WTC11 (cell line): ENCODE results near the gene SNRNP35. TPM values are rescaled to one million over a fixed set of nuclear protein-coding genes. Genes with fewer than 3 reads are reported as not detected.
A peak's percentile ranks its signal among the peaks of the same experiment; 100 is the strongest.

ENCODE experiments used
- ATAC-seq: fragments of 200-7000 bp; cut with Tn5 transposase; 2 replicates; pipeline ENCODE4 v1.10.0; 2021; ENCODE audit warnings: mild to moderate bottlenecking, moderate library complexity
- Bru-seq: library from RNA; stranded (reverse); fragments of 400-500 nt; gene quantifications from one replicate; lab custom pipeline; 2021; lab: Mats Ljungman, UMichigan
- CTCF ChIA-PET: fragments of 300-600 bp; sonication (Branson Sonifier 250); formaldehyde crosslinking; loops from one replicate; lab custom pipeline; 2021; ENCODE audit warnings: antibody characterized with exemption; lab: Charles Lee
- POLR2A ChIA-PET: fragments of 350-600 bp; sonication (Branson Sonifier 250); formaldehyde crosslinking; loops from one replicate; lab custom pipeline; 2021; ENCODE audit warnings: antibody characterized with exemption; lab: Charles Lee
- DNase-seq: peaks from one replicate; pipeline ENCODE4 v3.0.0; 2021; ENCODE audit warnings: low spot score
- H3K27ac Mint-ChIP-seq: 2 replicates; pipeline ENCODE4 v1.8.0; 2021; ENCODE audit warnings: mixed read lengths
- H3K27me3 Mint-ChIP-seq: 2 replicates; pipeline ENCODE4 v1.8.0; 2021; ENCODE audit warnings: low read depth, mild to moderate bottlenecking, moderate library complexity, mixed read lengths
- H3K36me3 Mint-ChIP-seq: 2 replicates; pipeline ENCODE4 v1.8.0; 2021; ENCODE audit warnings: mixed read lengths
- H3K4me1 Mint-ChIP-seq: 2 replicates; pipeline ENCODE4 v1.8.0; 2022; ENCODE audit warnings: mixed read lengths
- H3K4me3 Mint-ChIP-seq: 2 replicates; pipeline ENCODE4 v1.8.0; 2021; ENCODE audit warnings: mild to moderate bottlenecking, moderate library complexity, mixed read lengths
- H3K9me3 Mint-ChIP-seq: 2 replicates; pipeline ENCODE4 v1.8.0; 2021; ENCODE audit warnings: mixed read lengths
- ETV6 ChIP-seq: sonication (generic); formaldehyde crosslinking; IDR thresholded peaks from 2 replicates; pipeline ENCODE4 v1.8.1; 2022; ENCODE audit warnings: mild to moderate bottlenecking, missing genetic modification reagents
- FOXP1 ChIP-seq: sonication (generic); formaldehyde crosslinking; IDR thresholded peaks from 2 replicates; pipeline ENCODE4 v1.8.0; 2022; ENCODE audit warnings: missing genetic modification reagents, mild to moderate bottlenecking, moderate library complexity, borderline replicate concordance
- MYBL2 ChIP-seq: sonication (generic); formaldehyde crosslinking; IDR thresholded peaks from 2 replicates; pipeline ENCODE4 v1.8.1; 2023; ENCODE audit warnings: mild to moderate bottlenecking, moderate library complexity, missing genetic modification reagents
- NFE2L1 ChIP-seq: sonication (generic); formaldehyde crosslinking; IDR thresholded peaks from 2 replicates; pipeline ENCODE4 v1.8.1; 2023; ENCODE audit warnings: missing genetic modification reagents
- NR1H2 ChIP-seq: sonication (generic); formaldehyde crosslinking; IDR thresholded peaks from 2 replicates; pipeline ENCODE4 v1.9.0; 2021; ENCODE audit warnings: mild to moderate bottlenecking, moderate library complexity, missing genetic modification reagents
- RELA ChIP-seq: sonication (generic); formaldehyde crosslinking; IDR thresholded peaks from 2 replicates; pipeline ENCODE4 v1.8.1; 2022; ENCODE audit warnings: missing genetic modification reagents, mild to moderate bottlenecking, borderline replicate concordance
- SP1 ChIP-seq: sonication (generic); formaldehyde crosslinking; conservative IDR thresholded peaks from 2 replicates; pipeline ENCODE4 v1.8.1; 2022; ENCODE audit warnings: missing genetic modification reagents
- TEAD1 ChIP-seq: sonication (generic); formaldehyde crosslinking; IDR thresholded peaks from 2 replicates; pipeline ENCODE4 v1.8.0; 2022; ENCODE audit warnings: mild to moderate bottlenecking, missing genetic modification reagents
- TP53 ChIP-seq: sonication (generic); formaldehyde crosslinking; IDR thresholded peaks from 2 replicates; pipeline ENCODE4 v1.8.1; 2023; ENCODE audit warnings: mild to moderate bottlenecking, missing genetic modification reagents
- ZNF219 ChIP-seq: sonication (generic); formaldehyde crosslinking; IDR thresholded peaks from 2 replicates; pipeline ENCODE4 v1.8.0; 2023; ENCODE audit warnings: missing genetic modification reagents, mild to moderate bottlenecking, borderline replicate concordance
- ZNF317 ChIP-seq: sonication (generic); formaldehyde crosslinking; IDR thresholded peaks from 2 replicates; pipeline ENCODE4 v1.8.1; 2023; ENCODE audit warnings: low read depth, mild to moderate bottlenecking, moderate library complexity, missing genetic modification reagents, borderline replicate concordance
- long read RNA-seq, 3 experiments: library from RNA in 1 of 3; library from capped mRNA in 1 of 3; library from polyadenylated mRNA in 1 of 3; unstranded in 2 of 3; stranded (forward) in 1 of 3; transcript quantifications; one replicate each; pipeline ENCODE4 v2.0.0, GENCODE V29; 2021
- total RNA-seq: library from RNA; stranded (reverse); gene quantifications from 3 replicates; pipeline ENCODE4 v1.2.3, GENCODE V29; 2021
- TF ChIP-seq, protein P1 (sequence below): sonication (generic); formaldehyde crosslinking; IDR thresholded peaks from 2 replicates; pipeline ENCODE4 v1.8.0; 2022; ENCODE audit warnings: mild to moderate bottlenecking, missing genetic modification reagents
- TF ChIP-seq, protein P2 (sequence below): fragments of 250-450 bp; sonication (Bioruptor Pico); IDR thresholded peaks from 2 replicates; pipeline ENCODE4 v1.9.0; 2021; ENCODE audit warnings: mild to moderate bottlenecking
- TF ChIP-seq, protein P3 (sequence below): sonication (generic); formaldehyde crosslinking; IDR thresholded peaks from 2 replicates; pipeline ENCODE4 v1.8.1; 2023; ENCODE audit warnings: mild to moderate bottlenecking, missing genetic modification reagents, moderate library complexity
- TF ChIP-seq, protein P4 (sequence below): sonication (generic); formaldehyde crosslinking; IDR thresholded peaks from 2 replicates; pipeline ENCODE4 v1.8.1; 2022; ENCODE audit warnings: missing genetic modification reagents, borderline replicate concordance
- TF ChIP-seq, protein P5 (sequence below): fragments of 250-450 bp; sonication (Bioruptor Pico); IDR thresholded peaks from 2 replicates; pipeline ENCODE4 v1.9.0; 2021; ENCODE audit warnings: mild to moderate bottlenecking, borderline replicate concordance
- TF ChIP-seq, protein P6 (sequence below): sonication (generic); formaldehyde crosslinking; IDR thresholded peaks from 2 replicates; pipeline ENCODE4 v1.8.1; 2023; ENCODE audit warnings: mild to moderate bottlenecking, moderate library complexity, missing genetic modification reagents

SNRNP35 gene, protein sequence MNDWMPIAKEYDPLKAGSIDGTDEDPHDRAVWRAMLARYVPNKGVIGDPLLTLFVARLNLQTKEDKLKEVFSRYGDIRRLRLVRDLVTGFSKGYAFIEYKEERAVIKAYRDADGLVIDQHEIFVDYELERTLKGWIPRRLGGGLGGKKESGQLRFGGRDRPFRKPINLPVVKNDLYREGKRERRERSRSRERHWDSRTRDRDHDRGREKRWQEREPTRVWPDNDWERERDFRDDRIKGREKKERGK
- total RNA-seq (19.1 to 21.3 TPM (median 20.0 TPM) in 3 replicates), Bru-seq, nascent RNA (percentile 78 among the genes with signal in this experiment)
- long read RNA-seq, experiment 1, transcript SNRNP35-203 (2 exons, 1,975 nt), result major isoform, 28 of 34 reads
- long read RNA-seq, experiment 1, partial matches to known transcripts, result 3 of 34 reads
- long read RNA-seq, experiment 1, other reads (novel, unspliced or antisense), result 1 of 34 reads
- long read RNA-seq, experiment 2, transcript SNRNP35-203 (2 exons, 1,975 nt), result major isoform, 9 of 21 reads
- long read RNA-seq, experiment 2, partial matches to known transcripts, result 0 of 21 reads
- long read RNA-seq, experiment 2, other reads (novel, unspliced or antisense), result 12 of 21 reads
- long read RNA-seq, experiment 3, transcript SNRNP35-203 (2 exons, 1,975 nt), result major isoform, 59 of 64 reads
- long read RNA-seq, experiment 3, partial matches to known transcripts, result 0 of 64 reads
- long read RNA-seq, experiment 3, other reads (novel, unspliced or antisense), result 5 of 64 reads

DNA sequence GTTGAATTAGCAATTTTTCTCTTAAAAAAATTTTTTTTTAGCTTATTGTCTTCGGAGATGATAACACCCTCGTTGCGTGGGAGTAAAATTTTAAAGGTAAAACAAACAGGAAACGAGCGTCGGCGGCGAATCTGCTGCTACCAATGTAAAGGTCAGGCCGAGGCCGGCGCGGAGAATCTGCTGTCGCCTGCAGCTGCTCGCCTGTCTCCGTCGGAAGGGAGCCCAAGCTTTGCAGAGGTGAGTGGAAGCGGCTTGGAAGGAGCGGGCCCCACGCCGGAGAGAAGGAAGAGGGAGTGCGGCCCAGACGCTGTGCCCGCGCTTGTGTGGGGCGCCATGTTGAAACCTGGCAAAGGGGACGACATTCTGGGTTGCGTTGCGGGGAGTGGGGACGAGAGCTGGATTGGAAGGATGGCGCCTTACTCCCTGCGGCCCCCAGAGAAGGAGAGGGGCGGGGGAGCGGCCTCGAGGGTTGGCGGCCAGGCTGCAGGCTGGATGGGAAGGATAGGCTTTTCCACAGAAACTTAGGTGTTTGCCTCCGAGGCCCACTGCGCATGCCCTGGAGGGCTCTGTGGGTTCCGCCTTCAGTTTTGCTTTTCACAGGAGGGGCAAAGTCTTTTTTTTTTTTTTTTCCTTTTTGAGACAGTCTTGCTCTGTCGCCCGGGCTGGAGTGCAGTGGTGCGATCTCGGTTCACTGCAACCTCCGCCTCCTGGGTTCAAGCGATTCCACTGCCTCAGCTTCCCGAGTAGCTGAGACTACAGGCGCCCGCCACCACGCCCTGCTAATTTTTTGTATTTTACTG lies at the start of gene SNRNP35:
SNRNP35 (plus strand) TSS at position 160 of the 800 bp plus-strand sequence. CDS start 7,402 bp downstream, outside the sequence.
- ATAC-seq, result peak; percentile 90
- H3K4me1 Mint-ChIP-seq, result 0 out of 2 replicates have a peak, but pooled peaks cover 2% of the 10 kb centered on the region
- H3K27ac Mint-ChIP-seq, result peak within 1 kb of the TSS; percentile 99
- ChIA-PET POLR2A (interaction anchor here (0.8 kb wide), 1 partner anchor 125 kb away, joined by 3 read pairs; no protein-coding TSS in a partner anchor), CTCF (interaction anchor here (0.6 kb wide), 1 partner anchor 508 kb away, joined by 3 read pairs; no protein-coding TSS in a partner anchor)
- H3K4me3 Mint-ChIP-seq, result peak within 1 kb of the TSS; percentile 95
- no peaks in the 10 kb centered on the region for H3K36me3 Mint-ChIP-seq
- H3K27me3 Mint-ChIP-seq, result no peaks in the 10 kb centered on the region
- no peaks in the 10 kb centered on the region for H3K9me3 Mint-ChIP-seq
- DNase-seq, result peak; percentile 75
- TF ChIP-seq, protein P1, sequence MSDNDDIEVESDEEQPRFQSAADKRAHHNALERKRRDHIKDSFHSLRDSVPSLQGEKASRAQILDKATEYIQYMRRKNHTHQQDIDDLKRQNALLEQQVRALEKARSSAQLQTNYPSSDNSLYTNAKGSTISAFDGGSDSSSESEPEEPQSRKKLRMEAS (CRISPR knock-in tag), result peak; percentile 81
- TF ChIP-seq SP1 (CRISPR knock-in tag) (peak; percentile 65; the same call in 1 of the 2 replicates), MYBL2 (CRISPR knock-in tag) (no peak), FOXP1 (CRISPR knock-in tag) (peak; percentile 58; the same call in 1 of the 2 replicates), NR1H2 (CRISPR knock-in tag) (no peak), TP53 (CRISPR knock-in tag) (0 out of 2 replicates have a peak, but pooled peaks have one; percentile 26), NFE2L1 (CRISPR knock-in tag) (no peak), ZNF219 (CRISPR knock-in tag) (no peak), RELA (no peak), TEAD1 (CRISPR knock-in tag) (no peak; the same call in 1 of the 2 replicates), ZNF317 (CRISPR knock-in tag) (no peak), ETV6 (CRISPR knock-in tag) (peak; percentile 69)
- TF ChIP-seq, protein P2, sequence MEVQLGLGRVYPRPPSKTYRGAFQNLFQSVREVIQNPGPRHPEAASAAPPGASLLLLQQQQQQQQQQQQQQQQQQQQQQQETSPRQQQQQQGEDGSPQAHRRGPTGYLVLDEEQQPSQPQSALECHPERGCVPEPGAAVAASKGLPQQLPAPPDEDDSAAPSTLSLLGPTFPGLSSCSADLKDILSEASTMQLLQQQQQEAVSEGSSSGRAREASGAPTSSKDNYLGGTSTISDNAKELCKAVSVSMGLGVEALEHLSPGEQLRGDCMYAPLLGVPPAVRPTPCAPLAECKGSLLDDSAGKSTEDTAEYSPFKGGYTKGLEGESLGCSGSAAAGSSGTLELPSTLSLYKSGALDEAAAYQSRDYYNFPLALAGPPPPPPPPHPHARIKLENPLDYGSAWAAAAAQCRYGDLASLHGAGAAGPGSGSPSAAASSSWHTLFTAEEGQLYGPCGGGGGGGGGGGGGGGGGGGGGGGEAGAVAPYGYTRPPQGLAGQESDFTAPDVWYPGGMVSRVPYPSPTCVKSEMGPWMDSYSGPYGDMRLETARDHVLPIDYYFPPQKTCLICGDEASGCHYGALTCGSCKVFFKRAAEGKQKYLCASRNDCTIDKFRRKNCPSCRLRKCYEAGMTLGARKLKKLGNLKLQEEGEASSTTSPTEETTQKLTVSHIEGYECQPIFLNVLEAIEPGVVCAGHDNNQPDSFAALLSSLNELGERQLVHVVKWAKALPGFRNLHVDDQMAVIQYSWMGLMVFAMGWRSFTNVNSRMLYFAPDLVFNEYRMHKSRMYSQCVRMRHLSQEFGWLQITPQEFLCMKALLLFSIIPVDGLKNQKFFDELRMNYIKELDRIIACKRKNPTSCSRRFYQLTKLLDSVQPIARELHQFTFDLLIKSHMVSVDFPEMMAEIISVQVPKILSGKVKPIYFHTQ (CRISPR knock-in tag), result no peak
- TF ChIP-seq, protein P3, sequence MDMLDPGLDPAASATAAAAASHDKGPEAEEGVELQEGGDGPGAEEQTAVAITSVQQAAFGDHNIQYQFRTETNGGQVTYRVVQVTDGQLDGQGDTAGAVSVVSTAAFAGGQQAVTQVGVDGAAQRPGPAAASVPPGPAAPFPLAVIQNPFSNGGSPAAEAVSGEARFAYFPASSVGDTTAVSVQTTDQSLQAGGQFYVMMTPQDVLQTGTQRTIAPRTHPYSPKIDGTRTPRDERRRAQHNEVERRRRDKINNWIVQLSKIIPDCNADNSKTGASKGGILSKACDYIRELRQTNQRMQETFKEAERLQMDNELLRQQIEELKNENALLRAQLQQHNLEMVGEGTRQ (CRISPR knock-in tag), result no peak
- TF ChIP-seq, protein P4, sequence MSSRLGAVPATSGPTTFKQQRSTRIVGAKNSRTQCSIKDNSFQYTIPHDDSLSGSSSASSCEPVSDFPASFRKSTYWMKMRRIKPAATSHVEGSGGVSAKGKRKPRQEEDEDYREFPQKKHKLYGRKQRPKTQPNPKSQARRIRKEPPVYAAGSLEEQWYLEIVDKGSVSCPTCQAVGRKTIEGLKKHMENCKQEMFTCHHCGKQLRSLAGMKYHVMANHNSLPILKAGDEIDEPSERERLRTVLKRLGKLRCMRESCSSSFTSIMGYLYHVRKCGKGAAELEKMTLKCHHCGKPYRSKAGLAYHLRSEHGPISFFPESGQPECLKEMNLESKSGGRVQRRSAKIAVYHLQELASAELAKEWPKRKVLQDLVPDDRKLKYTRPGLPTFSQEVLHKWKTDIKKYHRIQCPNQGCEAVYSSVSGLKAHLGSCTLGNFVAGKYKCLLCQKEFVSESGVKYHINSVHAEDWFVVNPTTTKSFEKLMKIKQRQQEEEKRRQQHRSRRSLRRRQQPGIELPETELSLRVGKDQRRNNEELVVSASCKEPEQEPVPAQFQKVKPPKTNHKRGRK, result no peak
- TF ChIP-seq, protein P5, sequence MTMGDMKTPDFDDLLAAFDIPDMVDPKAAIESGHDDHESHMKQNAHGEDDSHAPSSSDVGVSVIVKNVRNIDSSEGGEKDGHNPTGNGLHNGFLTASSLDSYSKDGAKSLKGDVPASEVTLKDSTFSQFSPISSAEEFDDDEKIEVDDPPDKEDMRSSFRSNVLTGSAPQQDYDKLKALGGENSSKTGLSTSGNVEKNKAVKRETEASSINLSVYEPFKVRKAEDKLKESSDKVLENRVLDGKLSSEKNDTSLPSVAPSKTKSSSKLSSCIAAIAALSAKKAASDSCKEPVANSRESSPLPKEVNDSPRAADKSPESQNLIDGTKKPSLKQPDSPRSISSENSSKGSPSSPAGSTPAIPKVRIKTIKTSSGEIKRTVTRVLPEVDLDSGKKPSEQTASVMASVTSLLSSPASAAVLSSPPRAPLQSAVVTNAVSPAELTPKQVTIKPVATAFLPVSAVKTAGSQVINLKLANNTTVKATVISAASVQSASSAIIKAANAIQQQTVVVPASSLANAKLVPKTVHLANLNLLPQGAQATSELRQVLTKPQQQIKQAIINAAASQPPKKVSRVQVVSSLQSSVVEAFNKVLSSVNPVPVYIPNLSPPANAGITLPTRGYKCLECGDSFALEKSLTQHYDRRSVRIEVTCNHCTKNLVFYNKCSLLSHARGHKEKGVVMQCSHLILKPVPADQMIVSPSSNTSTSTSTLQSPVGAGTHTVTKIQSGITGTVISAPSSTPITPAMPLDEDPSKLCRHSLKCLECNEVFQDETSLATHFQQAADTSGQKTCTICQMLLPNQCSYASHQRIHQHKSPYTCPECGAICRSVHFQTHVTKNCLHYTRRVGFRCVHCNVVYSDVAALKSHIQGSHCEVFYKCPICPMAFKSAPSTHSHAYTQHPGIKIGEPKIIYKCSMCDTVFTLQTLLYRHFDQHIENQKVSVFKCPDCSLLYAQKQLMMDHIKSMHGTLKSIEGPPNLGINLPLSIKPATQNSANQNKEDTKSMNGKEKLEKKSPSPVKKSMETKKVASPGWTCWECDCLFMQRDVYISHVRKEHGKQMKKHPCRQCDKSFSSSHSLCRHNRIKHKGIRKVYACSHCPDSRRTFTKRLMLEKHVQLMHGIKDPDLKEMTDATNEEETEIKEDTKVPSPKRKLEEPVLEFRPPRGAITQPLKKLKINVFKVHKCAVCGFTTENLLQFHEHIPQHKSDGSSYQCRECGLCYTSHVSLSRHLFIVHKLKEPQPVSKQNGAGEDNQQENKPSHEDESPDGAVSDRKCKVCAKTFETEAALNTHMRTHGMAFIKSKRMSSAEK, result 0 out of 2 replicates have a peak, but pooled peaks have one; percentile 34
- TF ChIP-seq, protein P6, sequence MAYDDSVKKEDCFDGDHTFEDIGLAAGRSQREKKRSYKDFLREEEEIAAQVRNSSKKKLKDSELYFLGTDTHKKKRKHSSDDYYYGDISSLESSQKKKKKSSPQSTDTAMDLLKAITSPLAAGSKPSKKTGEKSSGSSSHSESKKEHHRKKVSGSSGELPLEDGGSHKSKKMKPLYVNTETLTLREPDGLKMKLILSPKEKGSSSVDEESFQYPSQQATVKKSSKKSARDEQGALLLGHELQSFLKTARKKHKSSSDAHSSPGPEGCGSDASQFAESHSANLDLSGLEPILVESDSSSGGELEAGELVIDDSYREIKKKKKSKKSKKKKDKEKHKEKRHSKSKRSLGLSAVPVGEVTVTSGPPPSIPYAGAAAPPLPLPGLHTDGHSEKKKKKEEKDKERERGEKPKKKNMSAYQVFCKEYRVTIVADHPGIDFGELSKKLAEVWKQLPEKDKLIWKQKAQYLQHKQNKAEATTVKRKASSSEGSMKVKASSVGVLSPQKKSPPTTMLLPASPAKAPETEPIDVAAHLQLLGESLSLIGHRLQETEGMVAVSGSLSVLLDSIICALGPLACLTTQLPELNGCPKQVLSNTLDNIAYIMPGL, result peak; percentile 38; the same call in 1 of the 2 replicates
